Upper lobe of left lung (tissue), 6 donors: Measurements from ENCODE around the gene RBM19. TPM values are rescaled to one million over a fixed set of nuclear protein-coding genes. Genes with fewer than 3 reads are reported as not detected.

ENCODE experiments used
- ATAC-seq, 2 donors: fragments of 200-7000 bp; cut with Tn5 transposase; one replicate each; pipeline ENCODE4 v1.9.1; 2022; ENCODE audit warnings: mild to moderate bottlenecking in 2 of 2, moderate library complexity in 2 of 2; ENCODE audit not compliant: low FRiP score in 2 of 2
- DNase-seq, 2 donors: peaks; one replicate each; pipeline ENCODE4 v3.0.0-alpha.2; 2019 to 2020
- H3K27ac ChIP-seq, 4 donors: fragments of 200-600 bp; sonication (generic); one replicate each; pipeline ENCODE4 v1.5.1; 2016 to 2019
- H3K27me3 ChIP-seq, 4 donors: fragments of 200-600 bp; sonication (generic); one replicate each; pipeline ENCODE4 v1.5.1; 2017 to 2019
- H3K36me3 ChIP-seq, 4 donors: fragments of 200-600 bp; sonication (generic); one replicate each; pipeline ENCODE4 v1.5.1; 2016 to 2019
- H3K4me1 ChIP-seq, 4 donors: fragments of 200-600 bp; sonication (generic); one replicate each; pipeline ENCODE4 v1.5.1; 2018 to 2019
- H3K4me3 ChIP-seq, 4 donors: fragments of 200-600 bp; sonication (generic); one replicate each; pipeline ENCODE4 v1.5.1; 2017 to 2019; ENCODE audit warnings: mild to moderate bottlenecking in 2 of 4, moderate library complexity in 1 of 4
- H3K9me3 ChIP-seq, 4 donors: fragments of 200-600 bp; sonication (generic); one replicate each; pipeline ENCODE4 v1.5.1; 2018 to 2019
- CTCF ChIP-seq, 6 experiments: fragments of 450-650 bp in 4 of 6; fragments of 200-600 bp in 2 of 6; sonication (generic) in 2 of 6; IDR thresholded peaks; one replicate each; pipeline ENCODE4 v1.5.1; 2016 to 2019; ENCODE audit warnings: antibody characterized with exemption in 6 of 6
- EP300 ChIP-seq, 4 donors: sonication (generic); formaldehyde crosslinking; IDR thresholded peaks; one replicate each; pipeline ENCODE4 v1.5.1; 2017; ENCODE audit warnings: antibody characterized with exemption in 4 of 4, control low read depth in 2 of 4
- POLR2A ChIP-seq, 4 donors: fragments of 450-650 bp; IDR thresholded peaks; one replicate each; pipeline ENCODE4 v1.5.1; 2016 to 2017; ENCODE audit warnings: antibody characterized with exemption in 4 of 4, mild to moderate bottlenecking in 2 of 4
- POLR2AphosphoS5 ChIP-seq, 2 donors: sonication (generic); formaldehyde crosslinking; IDR thresholded peaks; one replicate each; pipeline ENCODE4 v1.5.1; 2017; ENCODE audit warnings: antibody characterized with exemption in 2 of 2
- WGBS, 2 donors: methylation state at CpG; one replicate each; pipeline ENCODE4 v1.1.5; 2017 to 2018; 5-methylcytosine and 5-hydroxymethylcytosine counted together
- total RNA-seq, 6 donors: library from RNA; depleted of rRNA in 4 of 6; stranded (reverse); fragments of >200 nt in 4 of 6; gene quantifications; one replicate each; pipeline versions ENCODE4 v1.1.0 to v1.2.1, GENCODE V29; 2016 to 2021
- donor health status: DM: no; HTN: no; CAD: no; lungs with moderate emphysema.
- donor health status: DM: no; HTN: yes; CAD: no; lungs with severe emphysema.

Gene RBM19
- total RNA-seq, 6 donors from 2014 or later: 25.5 to 131 (median 39.9) TPM

GRCh38 chr12:113991224-113992044 is 25.3 kb upstream of the RBM19 start:
- no peak for TF ChIP-seq POLR2A (IDR thresholded peaks at IDR 0.05)
- no peak for TF ChIP-seq EP300 (IDR thresholded peaks at IDR 0.05)
- no peak for TF ChIP-seq CTCF (IDR thresholded peaks at IDR 0.05)
- no peak for TF ChIP-seq POLR2AphosphoS5 (IDR thresholded peaks at IDR 0.05)
- Histone ChIP-seq H3K27ac (no peak overlapping the region), H3K36me3 (no peaks in the 10 kb centered on the region), H3K27me3 (no peaks in the 10 kb centered on the region), H3K4me1 (no peaks in the 10 kb centered on the region), H3K9me3 (no peaks in the 10 kb centered on the region), H3K4me3 (no peak overlapping the region)
- DNase-seq (no peak), ATAC-seq (no peak)
- 58 to 91% methylated on average over 6 of the region's 6 CpGs for whole genome bisulfite sequencing, 2 donors

- no peaks in the 10 kb centered on the region for H3K36me3 ChIP-seq
- no peak for DNase-seq
- 24 to 27% methylated on average over 10 of the region's 10 CpGs for WGBS, 2 donors
- TF ChIP-seq CTCF (IDR thresholded peaks at IDR 0.05): no peak
- TF ChIP-seq EP300 (IDR thresholded peaks at IDR 0.05): peak in 1 of 4 donors; percentile 31
- TF ChIP-seq POLR2AphosphoS5 (IDR thresholded peaks at IDR 0.05): peak in 1 of 2 donors; percentile 17
- TF ChIP-seq POLR2A (IDR thresholded peaks at IDR 0.05): no peak
- H3K9me3 ChIP-seq: no peaks in the 10 kb centered on the region
- no peak for ATAC-seq
- H3K27ac ChIP-seq: no peak overlapping the region
- H3K27me3 ChIP-seq: no peaks in the 10 kb centered on the region
- H3K4me3 ChIP-seq: no peak overlapping the region
- H3K4me1 ChIP-seq: no peaks in the 10 kb centered on the region
Measured at GRCh38 chr12:113990250-113991223, 24.4 kb upstream of the RBM19 start.

GRCh38 chr12:113988976-113989375 is 22.9 kb upstream of the RBM19 start:
- no peaks in the 10 kb centered on the region for H3K9me3 ChIP-seq
- DNase-seq (no peak), ATAC-seq (no peak)
- no peak overlapping the region for H3K27ac ChIP-seq
- no peak overlapping the region for H3K4me3 ChIP-seq
- TF ChIP-seq POLR2AphosphoS5 (IDR thresholded peaks at IDR 0.05) (no peak), EP300 (IDR thresholded peaks at IDR 0.05) (no peak), CTCF (IDR thresholded peaks at IDR 0.05) (no peak), POLR2A (IDR thresholded peaks at IDR 0.05) (no peak)
- no peaks in the 10 kb centered on the region for H3K4me1 ChIP-seq
- WGBS, 2 donors: 77 to 80% methylated on average over 4 of the region's 4 CpGs
- no peaks in the 10 kb centered on the region for H3K36me3 ChIP-seq
- no peaks in the 10 kb centered on the region for H3K27me3 ChIP-seq

GRCh38 chr12:113988064-113988451 is 21.9 kb upstream of the RBM19 start:
- TF ChIP-seq EP300 (IDR thresholded peaks at IDR 0.05): no peak
- no peak overlapping the region for H3K4me3 ChIP-seq
- no peaks in the 10 kb centered on the region for H3K4me1 ChIP-seq
- no peaks in the 10 kb centered on the region for H3K36me3 ChIP-seq
- DNase-seq (no peak), ATAC-seq (no peak)
- H3K9me3 ChIP-seq: no peaks in the 10 kb centered on the region
- no peak overlapping the region for H3K27ac ChIP-seq
- no peaks in the 10 kb centered on the region for H3K27me3 ChIP-seq
- 78 to 87% methylated on average over 4 of the region's 4 CpGs for WGBS, 2 donors
